GM18502 (cell line): ENCODE data around the gene HAPSTR1.
A peak's percentile ranks its signal among the peaks of the same experiment; 100 is the strongest.
"Not testable (repeated sequence)": the region's sequence is repeated elsewhere in the genome, so short reads cannot be mapped to it uniquely, and the experiment has no call there.

Experiments
- ATAC-seq: cut with Tn5 transposase; IDR thresholded peaks from one replicate; pipeline ENCODE4 v1.9.1; 2021; ENCODE audit warnings: mild to moderate bottlenecking; ENCODE audit not compliant: unreplicated experiment, poor library complexity

Gene HAPSTR1

DNA sequence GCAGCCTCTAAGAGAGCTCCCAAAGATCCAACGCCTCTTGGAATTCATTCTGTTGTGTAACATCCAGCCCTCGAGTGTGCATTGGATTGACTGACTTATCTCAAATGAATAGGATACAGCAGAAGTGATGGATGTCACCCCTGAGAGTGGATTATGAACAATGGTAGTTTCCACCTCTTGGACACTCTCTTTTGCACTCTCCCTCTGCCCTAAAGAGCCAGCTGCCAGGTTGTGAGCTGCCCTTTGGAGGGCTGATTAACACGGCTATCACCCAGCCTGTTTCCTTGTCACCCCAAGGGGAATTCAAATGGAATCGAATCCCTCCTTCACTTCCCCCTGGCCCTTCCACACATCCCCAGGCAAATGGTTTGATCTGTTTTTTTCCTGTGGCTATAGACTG is 21.2 kb upstream of the HAPSTR1 start:
- no peak for ATAC-seq

- ATAC-seq = no peak
Observed at GRCh38 chr16:9071377-9071776, 20.1 kb upstream of the HAPSTR1 start.

- peak; percentile 77 for ATAC-seq
Observed at GRCh38 chr16:9072806-9073341, 18.6 kb upstream of the HAPSTR1 start.

DNA sequence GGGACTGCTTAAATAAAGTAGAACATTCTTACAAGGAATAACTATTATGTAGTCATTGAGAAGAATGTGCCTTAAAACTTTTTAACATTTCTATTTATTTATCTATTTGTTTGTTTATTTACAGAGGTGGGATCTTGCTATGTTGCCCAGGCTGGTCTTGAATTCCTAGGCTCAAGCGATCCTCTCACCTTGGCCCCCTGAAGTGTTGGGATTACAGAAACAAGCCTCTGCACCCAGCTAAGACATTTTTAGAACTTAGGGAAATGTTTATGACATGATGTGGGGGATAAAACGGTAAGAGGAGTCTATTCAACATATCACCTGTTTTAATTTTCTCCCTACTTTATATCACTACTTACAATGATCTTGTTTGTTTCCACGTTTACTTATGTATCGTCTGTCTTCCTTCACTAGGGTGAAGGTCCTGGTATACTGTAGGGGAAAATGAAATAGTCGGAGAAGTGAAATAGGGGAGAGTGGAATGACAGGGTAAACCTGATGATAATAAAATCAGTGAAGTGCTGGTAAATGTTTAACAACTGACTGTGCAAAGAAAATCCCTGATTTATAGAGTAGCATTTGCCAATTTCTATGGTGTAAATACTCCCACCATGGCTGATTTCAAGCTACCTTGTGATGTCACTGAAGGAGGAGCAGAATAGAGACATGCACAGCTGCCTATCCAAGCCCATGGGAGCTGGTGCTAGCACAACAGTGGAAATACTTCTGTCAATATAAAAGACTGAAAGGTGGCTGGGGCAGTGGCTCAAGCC is 16.0 kb upstream of the HAPSTR1 start:
- no peak for ATAC-seq

DNA sequence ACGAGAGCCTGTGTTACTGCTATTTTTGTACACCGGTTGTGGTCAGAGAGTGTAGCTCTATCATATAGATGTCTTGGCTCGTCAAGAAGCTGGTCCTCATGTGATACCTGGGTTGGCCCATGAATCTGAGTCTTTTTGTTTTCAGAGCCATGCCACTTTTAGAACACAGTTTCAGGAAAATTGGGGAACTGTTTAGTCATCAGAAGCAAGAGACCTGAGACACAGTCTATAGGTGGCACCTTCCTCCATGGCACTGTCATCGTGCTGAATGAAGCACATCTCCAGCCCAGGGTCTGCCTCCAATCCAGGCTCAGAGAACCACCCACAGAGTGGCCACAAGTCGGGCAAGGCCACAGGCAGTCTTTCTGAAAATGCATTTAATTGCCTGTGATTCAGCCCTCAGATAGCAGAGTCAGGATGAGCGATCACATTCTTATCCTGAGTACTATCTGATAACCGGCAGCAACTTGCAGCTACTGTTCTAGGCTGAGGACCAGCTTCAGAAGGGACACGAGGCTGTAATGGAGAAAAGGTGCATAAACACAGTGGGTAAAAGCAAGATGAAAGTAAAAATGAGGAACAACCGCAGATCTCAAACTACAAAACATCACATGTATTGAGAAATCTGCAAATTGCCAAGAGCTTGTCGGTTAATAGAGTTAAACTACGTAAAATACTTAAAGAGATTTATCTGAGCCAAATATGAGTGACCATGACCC is 14.2 kb upstream of the HAPSTR1 start:
- ATAC-seq = no peak

GRCh38 chr16:9078467-9079429 is 12.7 kb upstream of the HAPSTR1 start:
- peak; percentile 71 for ATAC-seq

DNA sequence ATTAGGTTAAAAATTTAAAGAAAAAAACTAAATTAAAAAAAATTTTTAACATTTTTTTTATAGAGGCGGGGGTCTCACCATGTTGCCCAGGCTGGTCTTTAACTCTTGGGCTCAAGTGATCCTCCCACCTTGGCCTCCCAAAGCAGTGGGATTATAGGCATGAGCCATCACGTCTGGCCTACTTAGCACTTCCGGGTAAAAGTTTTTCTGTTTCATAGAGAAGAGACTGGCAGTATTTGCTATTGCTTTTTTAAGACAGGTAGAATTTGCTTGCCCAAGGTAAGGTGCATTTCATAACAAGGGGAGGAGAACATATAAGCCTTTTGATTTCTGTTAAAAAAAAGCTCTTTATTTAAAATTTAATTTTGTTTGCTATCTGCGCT is 12.0 kb upstream of the HAPSTR1 start:
- ATAC-seq = no peak

DNA sequence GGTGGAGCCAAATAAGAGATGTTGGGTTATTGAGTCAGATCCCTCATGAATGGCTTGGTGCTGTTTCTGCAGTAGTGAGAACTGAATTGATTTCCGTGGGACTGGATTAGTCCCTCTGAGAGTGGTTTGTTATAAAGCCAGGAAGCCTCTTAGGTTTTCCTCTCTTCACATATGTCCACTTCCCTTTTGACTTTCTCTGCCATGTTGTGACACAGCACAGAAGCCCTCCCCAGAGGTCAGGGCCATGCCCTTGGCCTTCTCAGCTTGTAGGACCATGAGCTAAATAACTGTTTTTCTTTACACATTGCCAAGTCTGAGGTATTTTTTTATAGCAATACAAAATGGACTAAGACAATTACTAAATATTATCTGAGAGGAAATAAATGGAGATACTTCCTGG is 10.3 kb upstream of the HAPSTR1 start:
- no peak for ATAC-seq

DNA sequence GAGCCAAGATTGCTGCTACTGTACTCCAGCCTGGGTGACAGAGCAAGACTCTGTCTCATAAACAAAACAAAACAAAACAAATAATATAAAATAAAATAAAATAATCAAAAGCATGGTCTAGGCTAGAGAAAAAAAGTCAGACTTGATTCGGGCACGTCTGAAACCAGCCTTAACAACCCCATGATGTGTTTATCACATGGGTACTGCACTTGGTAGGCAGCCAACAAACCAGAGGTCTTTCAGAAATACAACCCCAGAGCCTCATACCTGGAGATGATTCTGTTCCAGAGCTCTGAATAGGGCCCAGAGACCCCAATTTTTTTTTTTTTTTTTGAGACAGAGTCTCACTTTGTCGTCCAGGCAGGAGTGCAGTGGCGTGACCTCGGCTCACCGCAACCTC is 9.6 kb upstream of the HAPSTR1 start:
- ATAC-seq = no peak

DNA sequence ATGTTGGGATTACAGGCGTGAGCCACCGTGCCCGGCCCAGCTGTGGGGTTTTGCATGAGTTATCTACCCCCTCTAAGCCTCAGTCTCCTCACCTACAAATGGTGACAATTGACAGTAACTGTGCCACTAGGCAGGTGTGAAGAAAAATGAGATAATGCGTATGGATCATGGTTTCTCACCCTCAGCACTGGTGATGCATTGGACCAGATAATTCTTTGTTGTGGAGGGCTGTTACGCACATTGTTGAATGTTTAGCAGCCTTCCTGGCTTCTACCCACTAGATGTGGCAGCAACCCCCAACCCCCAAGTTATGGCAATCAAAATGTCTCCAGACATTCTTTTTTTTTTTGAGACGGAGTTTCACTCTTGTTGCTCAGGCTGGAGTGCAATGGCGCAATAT is 9.0 kb upstream of the HAPSTR1 start:
- ATAC-seq = no peak

DNA sequence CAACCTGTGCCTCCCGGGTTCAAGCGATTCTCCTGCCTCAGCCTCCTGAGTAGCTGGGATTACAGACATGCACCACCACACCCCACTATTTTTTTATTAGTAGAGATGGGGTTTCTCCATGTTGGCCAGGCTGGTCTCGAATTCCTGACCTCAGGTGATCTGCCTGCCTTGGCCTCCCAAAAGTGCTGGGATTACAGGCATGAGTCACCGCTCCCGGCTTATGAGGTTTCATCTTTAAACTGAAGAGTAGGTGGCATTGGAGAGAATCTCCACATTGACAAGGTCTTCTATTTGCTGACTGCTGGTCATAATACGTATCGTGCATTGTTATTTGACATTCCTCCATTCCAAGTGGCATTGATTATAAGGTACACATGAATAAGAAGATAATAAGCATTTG is 3.7 kb upstream of the HAPSTR1 start:
- not testable (repeated sequence) for ATAC-seq

DNA sequence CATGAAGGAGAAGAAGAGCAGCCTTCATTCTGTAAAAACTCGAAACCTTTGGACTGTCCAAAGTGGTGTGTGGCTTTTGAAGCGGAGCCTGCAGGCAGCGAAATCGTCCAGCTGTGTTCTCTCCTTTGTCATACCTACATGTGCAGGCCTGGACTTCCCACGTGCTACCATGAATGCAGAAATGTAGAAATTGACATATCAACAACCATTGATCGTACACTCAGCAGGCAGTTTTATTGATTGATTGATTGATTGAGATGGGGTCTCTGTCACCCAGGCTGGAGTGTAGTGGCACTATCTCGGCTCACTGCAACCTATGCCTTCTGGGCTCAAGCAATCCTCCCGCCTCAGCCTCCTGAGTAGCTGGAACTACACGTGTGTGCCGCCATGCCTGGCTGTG is 2.6 kb upstream of the HAPSTR1 start:
- ATAC-seq = no peak

DNA sequence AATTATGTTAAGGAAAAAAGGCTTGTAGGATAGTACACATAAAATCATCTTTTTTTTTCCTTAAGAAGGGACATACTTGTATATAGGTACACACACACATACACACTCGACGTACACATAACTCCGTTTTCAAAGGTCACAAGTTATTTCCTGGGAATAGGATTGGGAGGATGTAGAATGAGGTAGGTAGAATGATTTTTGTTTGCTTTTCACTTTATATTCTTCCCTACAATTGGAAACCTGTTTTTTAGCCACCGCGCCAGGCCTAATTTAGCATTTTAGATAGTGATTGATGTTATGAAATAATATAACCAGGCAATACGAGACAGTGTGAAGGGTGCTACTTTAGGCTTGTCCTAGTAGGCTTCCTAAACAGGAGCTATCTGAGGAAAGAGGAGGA is 1.8 kb upstream of the HAPSTR1 start:
- ATAC-seq = no peak

GRCh38 chr16:9090101-9090959 is 1.1 kb upstream of the HAPSTR1 start:
- no peak for ATAC-seq

DNA sequence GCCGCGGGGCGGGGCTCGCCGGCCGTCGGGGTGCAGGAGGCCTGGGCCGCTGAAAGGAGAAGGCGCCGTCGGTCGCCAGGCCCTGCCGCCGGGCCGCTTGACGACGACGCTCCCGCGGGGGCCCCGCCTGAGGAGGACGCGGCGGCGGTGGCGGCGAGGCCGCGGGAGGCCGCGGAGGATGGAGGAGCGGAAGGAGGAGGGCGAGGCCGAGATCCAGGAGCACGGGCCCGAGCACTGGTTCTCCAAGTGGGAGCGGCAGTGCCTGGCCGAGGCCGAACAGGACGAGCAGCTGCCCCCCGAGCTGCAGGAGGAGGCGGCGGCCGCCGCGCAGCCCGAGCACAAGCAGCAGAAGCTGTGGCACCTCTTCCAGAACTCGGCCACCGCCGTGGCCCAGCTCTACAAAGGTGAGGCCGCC is 430 bp downstream of the HAPSTR1 start:
- ATAC-seq = peak; percentile 20

- ATAC-seq = peak; percentile 7
Observed at GRCh38 chr16:9092282-9092977, 986 bp downstream of the HAPSTR1 start.

GRCh38 chr16:9092978-9093344 is 1.5 kb downstream of the HAPSTR1 start:
- ATAC-seq = no peak

DNA sequence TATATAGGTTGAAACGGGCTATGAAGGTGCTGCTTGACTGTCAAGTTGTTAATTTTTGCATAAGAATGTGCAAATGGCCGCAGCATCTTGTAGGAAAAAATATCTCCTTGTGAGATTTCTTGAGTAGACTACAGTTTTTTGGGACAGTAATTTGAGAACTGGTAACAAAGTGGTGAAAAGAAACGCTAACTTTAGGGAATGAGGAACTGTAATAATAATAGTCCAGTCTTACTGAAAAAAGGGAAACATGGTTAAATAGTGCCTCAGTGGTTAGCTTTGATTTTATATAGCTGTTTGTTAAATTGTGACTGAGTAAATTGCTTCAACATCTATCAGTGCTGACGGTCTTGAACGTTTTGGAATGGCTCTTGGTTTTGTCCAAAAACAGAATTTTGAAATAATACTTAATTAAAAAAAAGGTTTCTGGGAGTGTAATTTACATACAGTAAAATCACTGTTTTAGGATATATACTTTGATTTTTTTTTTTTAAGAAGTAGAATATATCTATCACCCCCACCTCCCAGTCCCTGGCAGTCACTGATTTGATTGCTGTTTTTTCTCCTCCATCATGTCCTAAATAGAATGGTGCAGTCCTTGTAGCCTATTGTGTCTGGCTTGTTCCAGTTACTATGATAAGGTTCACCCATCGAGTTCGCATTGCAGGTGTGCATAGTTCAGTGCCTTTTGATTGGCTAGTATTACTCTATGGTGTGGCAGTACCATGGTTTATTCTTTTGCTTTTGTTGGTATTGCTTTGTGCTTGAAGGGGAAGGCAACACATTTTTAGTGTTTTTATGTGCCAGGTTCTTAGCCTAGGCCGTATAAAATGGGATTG is 2.8 kb downstream of the HAPSTR1 start:
- no peak for ATAC-seq
